ENCODE measurements around the gene CGGBP1. TPM values are rescaled to one million over a fixed set of nuclear protein-coding genes. Genes with fewer than 3 reads are reported as not detected.
A peak's percentile ranks its signal among the peaks of the same experiment; 100 is the strongest.

CGGBP1 gene, protein sequence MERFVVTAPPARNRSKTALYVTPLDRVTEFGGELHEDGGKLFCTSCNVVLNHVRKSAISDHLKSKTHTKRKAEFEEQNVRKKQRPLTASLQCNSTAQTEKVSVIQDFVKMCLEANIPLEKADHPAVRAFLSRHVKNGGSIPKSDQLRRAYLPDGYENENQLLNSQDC
- 100 to 1,000 TPM in 1 of 3 donors, 10 to 100 TPM in 2; 77.5 to 105 (median 81.8) TPM for polyA plus RNA-seq

DNA sequence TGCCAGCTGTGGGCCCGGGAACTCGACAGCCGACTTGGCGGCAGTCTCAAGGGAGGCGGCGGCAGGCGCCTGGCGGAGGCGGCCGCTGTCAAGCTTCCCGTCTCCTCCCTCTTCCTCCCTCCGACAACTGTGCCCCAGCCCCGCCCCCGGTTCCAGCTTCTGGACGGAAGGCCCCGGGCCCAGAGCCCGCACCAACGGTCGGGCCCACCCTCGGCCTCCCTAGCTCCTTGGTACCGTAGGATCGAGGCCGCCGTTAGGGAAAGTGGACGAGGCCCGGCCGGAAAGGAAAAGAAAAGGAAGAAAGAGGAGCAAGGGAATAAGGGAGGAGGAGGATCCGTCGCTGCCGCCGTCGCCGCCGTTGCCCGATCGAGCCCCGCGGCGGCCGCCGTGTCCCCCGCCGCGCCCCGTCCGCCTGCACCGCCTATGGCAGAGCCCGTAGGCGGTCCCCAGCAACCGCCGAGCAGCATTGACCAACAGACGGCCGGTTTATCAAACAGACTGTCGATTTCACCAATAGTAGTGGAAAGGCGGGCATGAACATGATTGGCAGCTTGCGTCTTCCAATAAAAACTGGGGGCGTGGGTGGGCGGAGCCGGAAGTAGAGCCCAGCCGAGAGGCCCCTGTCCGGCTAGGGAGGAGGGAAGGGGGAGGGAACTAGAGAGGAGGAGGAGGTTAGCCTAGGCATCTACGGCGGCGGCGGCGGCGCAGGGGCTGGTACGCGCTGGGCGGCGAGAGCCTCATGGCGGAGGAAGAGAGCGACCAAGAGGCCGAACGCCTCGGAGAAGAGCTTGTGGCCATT, at the start of gene CGGBP1, which contains the start of gene ZNF654:
Gene CGGBP1, minus strand, starts transcription at position 425 of the 799 bp plus-strand sequence. CDS start 3,029 bp downstream, outside the sequence.
Gene ZNF654, plus strand, starts transcription at position 675 of the 799 bp plus-strand sequence. Its CDS starts 65 bp downstream, at position 740.
- Mint-ChIP-seq H3K4me1 (peaks cover 54 to 84% of the 10 kb centered on the region in 2 donors), H3K4me3 (peak within 1 kb of the TSS; percentile 95 to 98 (median 98)), H3K9me3 (no peaks in the 10 kb centered on the region), H3K27ac (peak within 1 kb of the TSS; percentile 93 to 98 (median 97)), H3K36me3 (peaks cover 13 to 23% (median 13%) of the 10 kb centered on the region in 3 donors), H3K27me3 (ENCODE audit: low read depth in 3 of 3) (peaks cover 3 to 8% (median 4%) of the 10 kb centered on the region in 3 donors)
- peak; percentile 99 to 100 (median 99) for DNase-seq

DNA sequence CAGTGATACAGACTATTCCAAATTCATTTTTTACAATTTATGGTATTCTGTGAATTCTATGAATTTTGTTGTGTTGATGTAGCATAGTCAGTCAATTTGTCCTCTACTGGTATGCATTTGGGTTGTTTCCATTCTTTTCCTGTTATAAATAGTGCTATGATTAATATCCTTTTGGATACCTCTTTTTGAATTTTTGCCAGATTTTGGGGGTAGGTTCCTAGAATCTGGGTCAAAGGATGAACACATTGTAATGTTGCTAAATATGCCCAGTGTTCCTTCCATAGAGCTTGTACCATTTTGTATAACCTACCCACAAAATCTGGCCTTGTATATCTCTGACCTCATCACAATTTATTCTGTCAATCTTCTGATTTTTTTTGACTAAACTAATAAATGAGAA, 46.5 kb upstream of the CGGBP1 start:
- Mint-ChIP-seq H3K36me3 (peaks cover 5 to 6% (median 6%) of the 10 kb centered on the region in 3 donors), H3K4me1 (peaks cover 21 to 68% of the 10 kb centered on the region in 2 donors), H3K27ac (peak overlapping the region in 1 of 6 donors; percentile 42), H3K27me3 (ENCODE audit: low read depth in 3 of 3) (peaks cover 0 to 2% (median 2%) of the 10 kb centered on the region in 3 donors), H3K4me3 (no peak overlapping the region), H3K9me3 (no peaks in the 10 kb centered on the region)
- DNase-seq = no peak

DNA sequence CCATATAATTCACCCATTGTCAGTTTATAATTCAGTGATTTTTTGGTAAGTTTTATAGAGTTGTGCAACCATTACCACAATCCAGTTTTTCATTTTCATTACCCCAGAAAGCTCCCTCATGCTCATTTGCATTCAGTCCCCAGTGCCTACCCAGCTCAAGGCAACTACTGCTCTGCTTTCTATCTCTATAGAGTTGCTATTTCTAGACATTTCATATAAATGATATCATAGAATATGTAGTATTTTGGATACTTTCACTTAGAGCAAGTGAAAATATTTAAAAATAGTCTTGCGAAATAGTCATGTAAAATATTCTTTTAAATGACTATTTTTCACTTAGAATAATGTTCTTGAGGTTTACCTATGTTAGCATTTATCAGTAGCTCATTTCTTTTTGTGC, 42.3 kb upstream of the CGGBP1 start:
- Mint-ChIP-seq H3K27ac (no peak overlapping the region), H3K9me3 (no peaks in the 10 kb centered on the region), H3K27me3 (ENCODE audit: low read depth in 3 of 3) (peaks cover 0 to 1% (median 0%) of the 10 kb centered on the region in 3 donors), H3K4me1 (peaks cover 18 to 66% of the 10 kb centered on the region in 2 donors), H3K4me3 (no peak overlapping the region), H3K36me3 (peaks cover 17 to 21% (median 20%) of the 10 kb centered on the region in 3 donors)
- no peak for DNase-seq

DNA sequence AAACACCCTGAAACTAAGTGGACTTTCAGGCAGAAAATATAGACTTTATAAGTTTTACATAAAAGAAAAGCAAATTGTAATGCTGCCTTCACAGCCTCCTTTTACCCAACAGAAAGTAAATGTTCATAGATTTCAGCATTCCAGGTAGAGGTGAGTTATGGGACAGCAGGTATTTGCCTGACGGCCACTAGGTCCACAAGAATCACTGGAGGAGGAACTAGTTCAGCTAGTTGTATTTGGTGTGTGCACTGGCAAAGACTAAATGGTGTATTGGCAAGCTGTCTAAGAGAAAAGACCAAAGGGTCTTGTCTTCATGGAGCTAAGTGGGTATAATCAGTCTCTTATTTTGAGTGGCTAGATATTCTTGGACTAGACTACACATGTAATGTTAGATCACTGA, 34.5 kb upstream of the CGGBP1 start:
- peak overlapping the region in 1 of 6 donors; percentile 36 for H3K27ac Mint-ChIP-seq
- peaks cover 23 to 44% of the 10 kb centered on the region in 2 donors for H3K4me1 Mint-ChIP-seq

DNA sequence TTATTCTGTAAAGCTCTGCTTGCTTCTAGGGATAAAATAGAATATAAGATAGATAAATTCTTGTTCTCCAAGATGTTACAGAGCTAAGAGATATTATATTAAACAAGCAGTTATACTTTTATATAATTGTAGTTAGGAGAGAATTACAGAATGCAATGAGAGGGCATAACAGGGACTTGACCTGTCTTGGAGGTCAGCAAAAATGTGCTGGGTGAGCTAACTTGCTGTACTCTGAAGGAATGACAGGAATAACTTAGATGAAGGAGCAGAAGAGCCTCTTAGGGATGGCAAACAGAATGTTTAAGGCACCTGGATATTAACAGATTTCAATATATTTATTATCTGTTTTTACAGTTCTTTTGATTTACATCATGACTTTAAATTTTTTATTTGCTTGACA, 33.5 kb upstream of the CGGBP1 start:
- no peak overlapping the region for H3K4me3 Mint-ChIP-seq
- H3K27me3 Mint-ChIP-seq (ENCODE audit: low read depth in 3 of 3) = no peaks in the 10 kb centered on the region
- H3K36me3 Mint-ChIP-seq = peaks cover 16 to 27% (median 26%) of the 10 kb centered on the region in 3 donors
- H3K27ac Mint-ChIP-seq = no peak overlapping the region
- H3K4me1 Mint-ChIP-seq = peaks cover 20 to 39% of the 10 kb centered on the region in 2 donors
- no peak for DNase-seq
- no peaks in the 10 kb centered on the region for H3K9me3 Mint-ChIP-seq

More for the DNA sequence above, 34.5 kb upstream of the CGGBP1 start:
- H3K27me3 Mint-ChIP-seq (ENCODE audit: low read depth in 3 of 3) = peaks cover 0 to 1% (median 0%) of the 10 kb centered on the region in 3 donors
- no peak for DNase-seq
- peaks cover 21 to 34% (median 31%) of the 10 kb centered on the region in 3 donors for H3K36me3 Mint-ChIP-seq
- H3K4me3 Mint-ChIP-seq = no peak overlapping the region
- no peaks in the 10 kb centered on the region for H3K9me3 Mint-ChIP-seq

DNA sequence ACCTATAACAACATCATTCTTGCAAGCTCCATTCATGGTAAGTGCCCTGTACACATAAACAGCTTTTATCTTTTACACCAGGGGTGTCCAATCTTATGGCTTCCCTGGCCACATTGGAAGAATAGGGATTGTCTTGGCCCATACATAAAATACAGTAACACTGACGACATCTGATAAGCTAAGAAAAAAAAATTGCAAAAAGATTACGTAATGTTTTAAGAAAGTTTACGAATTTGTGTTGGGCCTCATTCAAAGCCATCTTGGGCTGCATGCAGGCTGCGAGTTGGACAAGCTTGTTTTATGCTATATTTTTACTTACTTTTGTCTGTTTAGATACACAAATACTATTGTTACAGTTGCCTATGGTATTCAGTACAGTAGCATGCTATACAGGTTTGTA, 31.9 kb upstream of the CGGBP1 start:
- no peaks in the 10 kb centered on the region for H3K27me3 Mint-ChIP-seq (ENCODE audit: low read depth in 3 of 3)
- H3K27ac Mint-ChIP-seq = no peak overlapping the region
- DNase-seq = no peak
- peaks cover 12 to 22% (median 22%) of the 10 kb centered on the region in 3 donors for H3K36me3 Mint-ChIP-seq
- no peak overlapping the region for H3K4me3 Mint-ChIP-seq
- H3K4me1 Mint-ChIP-seq = peaks cover 10 to 25% of the 10 kb centered on the region in 2 donors
- no peaks in the 10 kb centered on the region for H3K9me3 Mint-ChIP-seq

DNA sequence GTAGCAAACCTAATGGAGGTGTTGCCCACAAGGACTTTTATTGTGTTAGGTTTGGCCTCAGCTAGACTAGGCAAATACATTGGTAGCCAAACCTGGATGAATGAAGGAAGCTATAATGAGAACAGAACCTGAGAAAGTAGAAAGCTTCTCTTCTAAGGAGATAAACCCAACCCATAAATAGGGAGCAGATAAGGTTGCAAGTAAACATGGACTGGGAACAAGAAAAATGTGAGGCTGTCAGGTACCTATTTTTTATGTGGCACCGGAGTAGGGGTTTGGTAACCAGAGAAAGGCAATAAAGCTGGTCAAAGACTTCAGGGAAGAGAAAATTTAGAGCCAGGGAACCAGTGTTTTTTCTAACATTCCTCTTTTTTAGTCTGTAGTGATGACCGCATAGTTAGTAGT, 25.3 kb upstream of the CGGBP1 start:
- H3K27me3 Mint-ChIP-seq (ENCODE audit: low read depth in 3 of 3) = no peaks in the 10 kb centered on the region
- H3K36me3 Mint-ChIP-seq = peaks cover 5 to 11% (median 10%) of the 10 kb centered on the region in 3 donors
- peaks cover 18 to 54% of the 10 kb centered on the region in 2 donors for H3K4me1 Mint-ChIP-seq
- DNase-seq = no peak
- no peaks in the 10 kb centered on the region for H3K9me3 Mint-ChIP-seq
- no peak overlapping the region for H3K27ac Mint-ChIP-seq
- no peak overlapping the region for H3K4me3 Mint-ChIP-seq

DNA sequence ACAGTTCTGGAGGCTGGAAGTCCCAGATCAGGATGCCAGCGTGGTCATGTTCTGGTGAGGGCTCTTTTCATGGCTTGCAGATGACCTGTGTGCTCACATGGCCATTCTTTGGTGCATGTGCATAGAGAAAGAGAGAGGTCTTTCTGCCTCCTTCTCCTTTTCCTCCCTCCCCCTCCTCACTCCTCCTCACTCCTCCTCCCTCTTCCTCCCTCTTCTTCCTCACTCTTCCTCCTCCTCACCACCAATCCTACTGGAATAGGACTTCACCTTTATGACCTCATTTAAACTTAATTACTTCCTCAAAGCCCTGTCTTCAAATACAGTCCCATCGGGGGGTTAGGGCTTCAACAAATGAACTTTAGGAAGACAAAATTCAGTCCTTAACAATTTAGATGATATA, 24.0 kb upstream of the CGGBP1 start:
- H3K27me3 Mint-ChIP-seq (ENCODE audit: low read depth in 3 of 3) = no peaks in the 10 kb centered on the region
- H3K4me1 Mint-ChIP-seq = peaks cover 27 to 66% of the 10 kb centered on the region in 2 donors
- H3K4me3 Mint-ChIP-seq = no peak overlapping the region
- no peak for DNase-seq
- H3K9me3 Mint-ChIP-seq = no peaks in the 10 kb centered on the region
- no peak overlapping the region for H3K27ac Mint-ChIP-seq
- H3K36me3 Mint-ChIP-seq = peaks cover 0 to 5% (median 4%) of the 10 kb centered on the region in 3 donors

DNA sequence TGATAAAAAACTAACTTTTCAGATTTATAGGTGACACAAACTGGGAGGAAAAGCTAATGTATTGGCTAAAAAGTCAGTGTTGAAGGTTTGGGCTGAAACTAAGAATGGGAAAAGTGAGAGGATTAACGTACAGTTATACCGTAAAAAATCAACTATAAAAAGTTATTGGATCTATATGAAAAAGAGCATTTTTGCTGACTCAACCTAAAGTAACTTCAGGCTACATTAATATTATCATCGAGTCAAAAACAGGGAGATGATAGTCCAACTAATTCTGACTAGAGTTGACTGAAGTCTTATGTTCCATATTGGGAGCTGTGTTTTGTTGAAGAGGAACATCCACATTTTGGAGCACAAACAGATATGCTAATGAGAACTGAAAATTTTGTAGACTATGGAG, 20.1 kb upstream of the CGGBP1 start:
- Mint-ChIP-seq H3K36me3 (no peaks in the 10 kb centered on the region), H3K27ac (no peak overlapping the region), H3K4me1 (peaks cover 46 to 78% of the 10 kb centered on the region in 2 donors), H3K27me3 (ENCODE audit: low read depth in 3 of 3) (no peaks in the 10 kb centered on the region), H3K9me3 (no peaks in the 10 kb centered on the region), H3K4me3 (no peak overlapping the region)
- DNase-seq = no peak

DNA sequence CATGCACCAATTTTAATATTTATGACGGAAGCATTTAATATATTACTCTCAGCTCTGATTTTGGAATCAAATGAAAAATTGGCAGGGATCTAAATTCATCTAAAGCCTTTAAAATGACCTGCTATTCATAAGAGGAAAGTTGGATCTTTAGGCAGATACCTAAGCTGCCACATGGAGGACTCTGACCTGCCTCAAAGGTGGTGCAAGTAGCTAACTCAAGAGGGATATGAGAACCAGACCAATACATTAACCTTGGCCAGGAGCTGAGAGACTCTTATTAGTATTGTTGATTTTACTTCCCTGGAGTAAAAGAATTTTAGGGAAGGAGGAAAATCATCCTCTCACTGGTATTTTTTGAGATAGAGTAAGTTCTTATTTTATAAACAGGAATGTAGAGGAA, 17.9 kb upstream of the CGGBP1 start:
- H3K4me1 Mint-ChIP-seq = peaks cover 43 to 85% of the 10 kb centered on the region in 2 donors
- no peaks in the 10 kb centered on the region for H3K27me3 Mint-ChIP-seq (ENCODE audit: low read depth in 3 of 3)

DNA sequence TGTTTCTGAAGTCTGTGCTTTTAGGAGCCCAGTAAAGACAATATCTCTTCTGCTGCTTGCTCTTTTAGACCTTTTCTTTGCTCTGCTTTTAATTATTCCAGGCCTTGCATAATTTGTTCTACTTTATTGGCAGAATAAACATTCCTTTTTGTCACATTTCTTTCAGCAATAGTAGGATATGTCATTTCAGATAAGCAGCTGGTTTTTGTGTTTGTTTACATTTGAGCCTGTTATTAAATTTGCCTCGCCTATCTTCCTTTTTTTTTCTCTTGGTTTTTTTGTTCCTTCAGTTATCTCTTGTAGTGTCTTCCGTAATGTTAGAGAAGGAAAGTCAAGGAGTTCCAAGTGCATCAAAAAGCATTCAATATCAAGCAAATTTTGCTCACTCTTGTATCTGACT, 16.7 kb upstream of the CGGBP1 start:
- Mint-ChIP-seq H3K9me3 (no peaks in the 10 kb centered on the region), H3K27me3 (ENCODE audit: low read depth in 3 of 3) (no peaks in the 10 kb centered on the region), H3K36me3 (no peaks in the 10 kb centered on the region), H3K27ac (peak overlapping the region in 4 of 6 donors; percentile 3 to 33 (median 10)), H3K4me1 (peaks cover 41 to 80% of the 10 kb centered on the region in 2 donors), H3K4me3 (peak overlapping the region in 2 of 5 donors; percentile 0)
- DNase-seq = no peak

More for the DNA sequence above, 17.9 kb upstream of the CGGBP1 start:
- Mint-ChIP-seq H3K27ac (no peak overlapping the region), H3K36me3 (no peaks in the 10 kb centered on the region), H3K4me3 (no peak overlapping the region), H3K9me3 (no peaks in the 10 kb centered on the region)
- DNase-seq = no peak

DNA sequence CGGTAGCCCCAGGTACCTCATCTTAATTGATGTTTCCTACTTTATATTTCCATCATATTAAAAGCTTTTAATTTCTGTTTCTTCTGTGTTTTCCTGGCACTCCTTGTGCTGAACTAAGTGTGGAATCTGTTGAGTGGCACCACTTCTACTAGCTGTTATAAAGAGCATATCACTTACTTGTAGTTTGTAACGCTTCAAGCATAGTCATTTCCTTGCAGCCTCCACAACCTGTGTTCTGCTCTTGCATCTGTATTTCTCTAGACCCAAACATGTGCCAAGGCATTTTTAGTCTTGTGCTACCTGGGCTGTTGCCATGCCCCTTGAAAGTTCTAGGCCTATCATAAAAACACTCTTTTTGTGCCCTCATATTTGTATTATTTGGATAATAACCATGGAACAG, 16.3 kb upstream of the CGGBP1 start:
- no peaks in the 10 kb centered on the region for H3K9me3 Mint-ChIP-seq
- DNase-seq = no peak
- peaks cover 40 to 81% of the 10 kb centered on the region in 2 donors for H3K4me1 Mint-ChIP-seq
- no peak overlapping the region for H3K4me3 Mint-ChIP-seq
- H3K27ac Mint-ChIP-seq = peak overlapping the region in 4 of 6 donors; percentile 10 to 71 (median 10)
- no peaks in the 10 kb centered on the region for H3K27me3 Mint-ChIP-seq (ENCODE audit: low read depth in 3 of 3)
- H3K36me3 Mint-ChIP-seq = no peaks in the 10 kb centered on the region

DNA sequence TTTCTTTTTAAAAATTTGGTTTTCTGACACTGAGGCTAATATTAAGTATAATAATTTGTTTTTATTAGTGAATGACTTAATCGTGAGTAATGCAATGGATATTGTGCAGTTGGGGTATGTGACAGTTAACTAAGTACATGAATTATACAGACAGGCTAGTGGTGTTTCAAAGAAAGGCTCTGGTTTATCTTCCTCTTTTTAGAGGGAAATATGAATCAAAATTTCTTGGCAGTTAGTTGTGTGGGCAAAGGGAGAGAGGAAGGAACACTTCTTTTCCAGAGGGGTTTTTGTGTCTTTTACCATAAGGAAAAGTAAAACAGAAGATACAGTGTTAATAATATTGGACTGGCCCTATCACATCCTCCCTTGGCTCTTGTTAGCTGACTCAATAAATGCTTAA, 2.9 kb upstream of the CGGBP1 start:
- peaks cover 0 to 6% (median 0%) of the 10 kb centered on the region in 3 donors for H3K36me3 Mint-ChIP-seq
- H3K4me3 Mint-ChIP-seq = peak overlapping the region in 2 of 5 donors; percentile 8 to 44
- H3K27me3 Mint-ChIP-seq (ENCODE audit: low read depth in 3 of 3) = peaks cover 3 to 8% (median 4%) of the 10 kb centered on the region in 3 donors
- DNase-seq = no peak
- peaks cover 47 to 69% of the 10 kb centered on the region in 2 donors for H3K4me1 Mint-ChIP-seq
- H3K27ac Mint-ChIP-seq = peak overlapping the region in 4 of 6 donors; percentile 3 to 71 (median 45)
- no peaks in the 10 kb centered on the region for H3K9me3 Mint-ChIP-seq

All from immature natural killer cell (primary cell).